K562 (cell line): ENCODE data around the gene RAPGEF5. TPM values are rescaled to one million over a fixed set of nuclear protein-coding genes. Genes with fewer than 3 reads are reported as not detected.

Source experiments
- ATAC-seq: fragments of 200-7000 bp; cut with Tn5 transposase; 3 replicates; pipeline ENCODE4 v1.9.1; 2020; ENCODE audit warnings: moderate library complexity
- BruUV-seq: library from RNA; stranded (reverse); fragments of 400-500 nt; replicated peaks from 2 replicates; lab custom pipeline; 2021; lab: Mats Ljungman, UMichigan
- CTCF ChIA-PET: fragments of 300-600 bp; formaldehyde crosslinking; extraction: SDS; loops from one replicate; lab custom pipeline; 2021; ENCODE audit warnings: low intra/inter-chr PET ratio; lab: Yijun Ruan, JAX
- POLR2A ChIA-PET: fragments of 300-600, 350-650 bp; sonication (Branson Sonifier 250); formaldehyde crosslinking; extraction: SDS; loops from one replicate; lab custom pipeline; 2021; ENCODE audit warnings: antibody characterized with exemption, inconsistent platforms; lab: Yijun Ruan, JAX
- DNase-seq, 4 experiments: peaks; one replicate each; pipeline versions ENCODE4 v3.0.0 to v3.0.0-alpha.2; 2011 to 2018; ENCODE audit warnings: low spot score in 3 of 4, mixed read lengths in 3 of 4; ENCODE audit errors: extremely low read depth in 1 of 4
- FAIRE-seq: peaks from 2 replicates; lab custom pipeline; 2011; peaks lifted over from hg19 to GRCh38; lab: Jason Lieb, UNC
- H2AFZ ChIP-seq: 2 replicates; pipeline ENCODE4 v1.6.0; 2011; ENCODE audit warnings: low read depth, low read length, control low read depth, inconsistent platforms
- H3K27ac ChIP-seq: fragments of 200-600 bp; 3 replicates; pipeline ENCODE4 v1.8.0; 2011; ENCODE audit warnings: low read depth, mild to moderate bottlenecking, control low read depth, inconsistent platforms, low read length, moderate library complexity, mixed read lengths; ENCODE audit errors: extremely low read depth
- H3K27me3 ChIP-seq, 2 experiments: fragments of 300-600 bp in 1 of 2; 2 replicates in 1 of 2; 3 replicates in 1 of 2; pipeline versions ENCODE4 v1.6.0 to v1.8.0; 2011; ENCODE audit warnings: inconsistent platforms in 2 of 2, low read length in 2 of 2, mild to moderate bottlenecking in 1 of 2, mixed read lengths in 1 of 2, moderate library complexity in 1 of 2; ENCODE audit not compliant: control insufficient read depth in 2 of 2, insufficient read depth in 2 of 2
- H3K36me3 ChIP-seq: fragments of 300-600 bp; 3 replicates; pipeline ENCODE4 v1.8.0; 2011; ENCODE audit warnings: mild to moderate bottlenecking, low read length, inconsistent platforms; ENCODE audit not compliant: control insufficient read depth, insufficient read depth
- H3K4me1 ChIP-seq, 2 experiments: fragments of 200-600 bp in 1 of 2; replicated peaks in 1 of 2; 2 replicates in 1 of 2; 3 replicates in 1 of 2; pipeline versions ENCODE4 v1.5.1 to v1.8.0; 2011; ENCODE audit warnings: inconsistent platforms in 2 of 2, low read length in 2 of 2, mild to moderate bottlenecking in 1 of 2, mixed read lengths in 1 of 2, moderate library complexity in 1 of 2; ENCODE audit not compliant: control insufficient read depth in 2 of 2, insufficient read depth in 2 of 2
- H3K4me2 ChIP-seq: 2 replicates; pipeline ENCODE4 v1.6.1; 2011; ENCODE audit warnings: low read length, control low read depth, inconsistent platforms, mixed read lengths; ENCODE audit not compliant: insufficient read depth
- H3K4me3 ChIP-seq: fragments of 200-600 bp; sonication (generic), shearing (Covaris generic); 2 replicates; pipeline ENCODE4 v1.5.1; 2016; ENCODE audit warnings: control low read depth, inconsistent platforms
- H3K79me2 ChIP-seq: fragments of 200-600 bp; 3 replicates; pipeline ENCODE4 v1.8.0; 2011; ENCODE audit warnings: low read length, inconsistent platforms; ENCODE audit not compliant: control insufficient read depth, insufficient read depth
- H3K9ac ChIP-seq, 2 experiments: 2 replicates each; pipeline versions ENCODE4 v1.6.0 to v1.6.1; 2011; ENCODE audit warnings: low read depth in 2 of 2, low read length in 2 of 2, control low read depth in 1 of 2, inconsistent platforms in 1 of 2, mild to moderate bottlenecking in 1 of 2, mixed read lengths in 1 of 2; ENCODE audit not compliant: insufficient read depth in 1 of 2
- H3K9me1 ChIP-seq: one replicate; pipeline ENCODE4 v1.6.0; 2011; ENCODE audit warnings: inconsistent platforms, mild to moderate bottlenecking, low read length, moderate library complexity; ENCODE audit not compliant: control insufficient read depth, insufficient read depth
- H3K9me3 ChIP-seq: replicated peaks from 2 replicates; pipeline ENCODE4 v1.5.1; 2011; ENCODE audit warnings: low read depth, low read length, inconsistent platforms; ENCODE audit not compliant: control insufficient read depth, insufficient read depth
- H4K20me1 ChIP-seq: replicated peaks from 2 replicates; pipeline ENCODE4 v1.6.1; 2011; ENCODE audit warnings: low read length, inconsistent platforms, mixed read lengths; ENCODE audit not compliant: control insufficient read depth, insufficient read depth
- BRCA1 ChIP-seq, 2 experiments: fragments of 450-650 bp in 1 of 2; sonication (generic) in 1 of 2; formaldehyde crosslinking in 1 of 2; IDR thresholded peaks; 2 replicates each; pipeline versions ENCODE4 v1.5.0 to v1.6.1; 2017 to 2020; ENCODE audit warnings: mild to moderate bottlenecking in 1 of 2, missing genetic modification reagents in 1 of 2
- ESRRA ChIP-seq: fragments of 450-650 bp; IDR thresholded peaks from 2 replicates; pipeline ENCODE4 v1.6.1; 2014; ENCODE audit warnings: low read depth, mild to moderate bottlenecking, moderate library complexity, borderline replicate concordance
- HDAC2 ChIP-seq: fragments of 450-650 bp; IDR thresholded peaks from 2 replicates; pipeline ENCODE4 v1.6.1; 2016; ENCODE audit warnings: mild to moderate bottlenecking
- HDAC3 ChIP-seq: fragments of 450-650 bp; IDR thresholded peaks from 2 replicates; pipeline ENCODE4 v1.6.1; 2018; ENCODE audit warnings: borderline replicate concordance, mild to moderate bottlenecking, moderate library complexity; ENCODE audit not compliant: partially characterized antibody
- HNRNPH1 ChIP-seq: fragments of 200-400 bp; formaldehyde crosslinking; optimal IDR thresholded peaks from 2 replicates; pipeline ENCODE3; 2017; ENCODE audit warnings: low read depth, mild to moderate bottlenecking, low read length, moderate library complexity
- MEF2D ChIP-seq: conservative IDR thresholded peaks from 2 replicates; pipeline ENCODE4 v1.6.1; 2016; ENCODE audit warnings: low read depth, missing genetic modification characterization, missing compliant biosample characterization
- NCOA6 ChIP-seq: fragments of 450-650 bp; IDR thresholded peaks from 2 replicates; pipeline ENCODE4 v1.6.1; 2017; ENCODE audit warnings: mild to moderate bottlenecking
- NFIX ChIP-seq: fragments of 250-450 bp; sonication (Bioruptor Pico); IDR thresholded peaks from 2 replicates; pipeline ENCODE4 v1.4.0; 2020; ENCODE audit warnings: low read depth, mild to moderate bottlenecking, moderate library complexity
- NFRKB ChIP-seq: fragments of 450-650 bp; IDR thresholded peaks from 2 replicates; pipeline ENCODE4 v1.6.1; 2016; ENCODE audit warnings: low read depth
- RAD21 ChIP-seq, 2 experiments: fragments of 250-450 bp in 1 of 2; fragments of 450-650 bp in 1 of 2; sonication (Bioruptor Pico) in 1 of 2; formaldehyde crosslinking in 1 of 2; IDR thresholded peaks in 1 of 2; conservative IDR thresholded peaks in 1 of 2; 2 replicates each; pipeline versions ENCODE4 v1.4.0 to v1.8.0; 2020 to 2022; ENCODE audit warnings: mild to moderate bottlenecking in 2 of 2, moderate library complexity in 1 of 2
- RCOR1 ChIP-seq, 2 experiments: IDR thresholded peaks; 2 replicates each; pipeline ENCODE4 v1.6.1; 2012; ENCODE audit warnings: low read depth in 2 of 2, low read length in 2 of 2, borderline replicate concordance in 1 of 2, improper control_type of control experiment in 1 of 2
- ZNF79 ChIP-seq: fragments of 250-450 bp; sonication (Bioruptor Pico); IDR thresholded peaks from 2 replicates; pipeline ENCODE4 v1.4.0; 2020; ENCODE audit warnings: low read depth, mild to moderate bottlenecking, moderate library complexity
- WGBS: fragments of 100-300 bp; shearing (Covaris generic); methylation state at CpG from one replicate; pipeline ENCODE4 v1.1.6; 2016; ENCODE audit warnings: low coverage, mixed read lengths; ENCODE audit not compliant: insufficient coverage; ENCODE audit errors: missing lambda C conversion rate; 5-methylcytosine and 5-hydroxymethylcytosine counted together
- in situ Hi-C: fragments of 300-500 bp; cut with MboI; formaldehyde crosslinking; loops from 4 replicates; pipeline ENCODE4 v1.15.0; 2018; ENCODE audit warnings: inconsistent platforms, mixed read lengths
- intact Hi-C: fragments of 100-400 bp; cut with micrococcal nuclease; formaldehyde crosslinking; loops from 2 replicates; pipeline ENCODE4 v1.14.2; 2022
- polyA plus RNA-seq, 8 experiments: library from polyadenylated mRNA; depleted of rRNA in 4 of 8; stranded (reverse) in 5 of 8; unstranded in 3 of 8; fragments of >200 nt; fragmentation: Nextera tagmentation in 2 of 8; fragmentation: Illumina TruSeq in 1 of 8; extraction: Ambion mirVana in 2 of 8; extraction: Trizol in 1 of 8; gene quantifications; 2 replicates each; pipeline versions ENCODE4 v1.2.1 to v1.2.3, GENCODE V29; 2011 to 2014; ENCODE audit warnings: inconsistent platforms in 1 of 8, missing spikeins in 1 of 8
- total RNA-seq, 7 experiments: library from RNA; depleted of rRNA in 6 of 7; stranded (reverse); fragments of >200 nt in 6 of 7; fragmentation: Illumina TruSeq in 2 of 7; extraction: Trizol in 2 of 7; gene quantifications; 2 replicates each; pipeline versions ENCODE4 v1.2.1 to v1.2.3, GENCODE V29; 2011 to 2021; ENCODE audit warnings: low replicate concordance in 1 of 7
- TF ChIP-seq, protein P1 (sequence below), 2 experiments: fragments of 250-450 bp in 1 of 2; fragments of 450-650 bp in 1 of 2; sonication (Bioruptor Pico) in 1 of 2; IDR thresholded peaks; 2 replicates each; pipeline versions ENCODE4 v1.6.1 to v1.8.0; 2016 to 2021; ENCODE audit warnings: mild to moderate bottlenecking in 2 of 2, moderate library complexity in 2 of 2, missing compliant biosample characterization in 1 of 2, missing genetic modification characterization in 1 of 2
- TF ChIP-seq, protein P2 (sequence below), 2 experiments: fragments of 450-650 bp; IDR thresholded peaks; 2 replicates each; pipeline ENCODE4 v1.6.1; 2016; ENCODE audit warnings: mild to moderate bottlenecking in 2 of 2, borderline replicate concordance in 1 of 2, low read depth in 1 of 2, moderate library complexity in 1 of 2

Gene RAPGEF5
- total and polyA plus RNA-seq, 9 of the 15 experiments (the other 6 are each of a cell fraction or from before 2014, with no cell fraction given), result 0.39 to 2.0 (median 1.1) TPM

DNA sequence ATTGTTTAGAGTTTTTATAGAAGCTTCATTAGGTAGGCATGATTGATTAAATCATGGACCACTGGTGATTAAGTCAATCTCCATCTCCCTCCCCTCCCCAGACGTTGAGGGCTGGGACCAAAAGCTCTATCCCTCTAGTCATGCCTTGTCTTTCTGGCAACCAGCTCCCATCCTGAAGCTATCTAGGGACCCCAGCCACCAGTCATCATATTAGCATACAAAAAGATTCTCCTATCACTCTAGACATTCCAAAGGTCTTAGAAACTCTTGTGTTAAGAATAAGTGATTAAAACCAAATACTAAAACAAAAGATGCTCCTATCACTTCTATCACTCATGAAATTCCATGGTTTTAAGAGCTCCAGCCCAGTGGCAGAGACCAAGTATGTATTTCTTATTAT, 178.2 kb downstream of the RAPGEF5 start:
- Histone ChIP-seq H3K9me3 (no peaks in the 10 kb centered on the region), H2AFZ (no peak overlapping the region), H3K9ac (no peak overlapping the region), H3K27ac (no peak overlapping the region), H3K4me3 (no peak overlapping the region), H3K9me1 (no peaks in the 10 kb centered on the region), H3K27me3 (no peaks in the 10 kb centered on the region), H3K4me2 (no peak overlapping the region), H3K4me1 (peaks cover 3 to 12% of the 10 kb centered on the region in 2 experiments; a peak in 3 of 5 replicates), H3K36me3 (no peaks in the 10 kb centered on the region; the same call in 2 of the 3 replicates), H4K20me1 (no peaks in the 10 kb centered on the region), H3K79me2 (no peaks in the 10 kb centered on the region)
- WGBS, result 0% methylated on average over 1 of the region's 1 CpG
- ATAC-seq (no peak), FAIRE-seq (no peak), DNase-seq (no peak)
- CTCF ChIA-PET, result no interaction called here
- POLR2A ChIA-PET, result interaction anchor here (0.6 kb wide), 1 partner anchor 101 kb away, joined by 3 read pairs; no protein-coding TSS in a partner anchor
- in situ Hi-C loops (no loop called here), intact Hi-C loops (no loop called here)
- BruUV-seq, result no TSS peak
- TF ChIP-seq, protein P1, sequence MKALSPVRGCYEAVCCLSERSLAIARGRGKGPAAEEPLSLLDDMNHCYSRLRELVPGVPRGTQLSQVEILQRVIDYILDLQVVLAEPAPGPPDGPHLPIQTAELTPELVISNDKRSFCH (CRISPR knock-in tag; IDR thresholded peaks at IDR 0.05), result no peak
- TF ChIP-seq, protein P1 (tag; IDR thresholded peaks at IDR 0.05), result no peak
- TF ChIP-seq HDAC2 (no peak), BRCA1 (IDR thresholded peaks at IDR 0.05) (no peak), BRCA1 (CRISPR knock-in tag; IDR thresholded peaks at IDR 0.05) (no peak), NCOA6 (no peak), HNRNPH1 (no peak), MEF2D (tag) (no peak), NFRKB (no peak), RAD21 (CRISPR knock-in tag; conservative IDR thresholded peaks at IDR 0.05 in 1 of 2, IDR thresholded peaks at IDR 0.05 in 1 of 2) (no peak), ZNF79 (CRISPR knock-in tag) (no peak), NFIX (CRISPR knock-in tag) (no peak), HDAC3 (no peak), ESRRA (no peak), RCOR1 (IDR thresholded peaks at IDR 0.05; ENCODE audit: borderline replicate concordance in 1 of 2, low read depth in 2 of 2, low read length in 2 of 2) (no peak)
- TF ChIP-seq, protein P2, sequence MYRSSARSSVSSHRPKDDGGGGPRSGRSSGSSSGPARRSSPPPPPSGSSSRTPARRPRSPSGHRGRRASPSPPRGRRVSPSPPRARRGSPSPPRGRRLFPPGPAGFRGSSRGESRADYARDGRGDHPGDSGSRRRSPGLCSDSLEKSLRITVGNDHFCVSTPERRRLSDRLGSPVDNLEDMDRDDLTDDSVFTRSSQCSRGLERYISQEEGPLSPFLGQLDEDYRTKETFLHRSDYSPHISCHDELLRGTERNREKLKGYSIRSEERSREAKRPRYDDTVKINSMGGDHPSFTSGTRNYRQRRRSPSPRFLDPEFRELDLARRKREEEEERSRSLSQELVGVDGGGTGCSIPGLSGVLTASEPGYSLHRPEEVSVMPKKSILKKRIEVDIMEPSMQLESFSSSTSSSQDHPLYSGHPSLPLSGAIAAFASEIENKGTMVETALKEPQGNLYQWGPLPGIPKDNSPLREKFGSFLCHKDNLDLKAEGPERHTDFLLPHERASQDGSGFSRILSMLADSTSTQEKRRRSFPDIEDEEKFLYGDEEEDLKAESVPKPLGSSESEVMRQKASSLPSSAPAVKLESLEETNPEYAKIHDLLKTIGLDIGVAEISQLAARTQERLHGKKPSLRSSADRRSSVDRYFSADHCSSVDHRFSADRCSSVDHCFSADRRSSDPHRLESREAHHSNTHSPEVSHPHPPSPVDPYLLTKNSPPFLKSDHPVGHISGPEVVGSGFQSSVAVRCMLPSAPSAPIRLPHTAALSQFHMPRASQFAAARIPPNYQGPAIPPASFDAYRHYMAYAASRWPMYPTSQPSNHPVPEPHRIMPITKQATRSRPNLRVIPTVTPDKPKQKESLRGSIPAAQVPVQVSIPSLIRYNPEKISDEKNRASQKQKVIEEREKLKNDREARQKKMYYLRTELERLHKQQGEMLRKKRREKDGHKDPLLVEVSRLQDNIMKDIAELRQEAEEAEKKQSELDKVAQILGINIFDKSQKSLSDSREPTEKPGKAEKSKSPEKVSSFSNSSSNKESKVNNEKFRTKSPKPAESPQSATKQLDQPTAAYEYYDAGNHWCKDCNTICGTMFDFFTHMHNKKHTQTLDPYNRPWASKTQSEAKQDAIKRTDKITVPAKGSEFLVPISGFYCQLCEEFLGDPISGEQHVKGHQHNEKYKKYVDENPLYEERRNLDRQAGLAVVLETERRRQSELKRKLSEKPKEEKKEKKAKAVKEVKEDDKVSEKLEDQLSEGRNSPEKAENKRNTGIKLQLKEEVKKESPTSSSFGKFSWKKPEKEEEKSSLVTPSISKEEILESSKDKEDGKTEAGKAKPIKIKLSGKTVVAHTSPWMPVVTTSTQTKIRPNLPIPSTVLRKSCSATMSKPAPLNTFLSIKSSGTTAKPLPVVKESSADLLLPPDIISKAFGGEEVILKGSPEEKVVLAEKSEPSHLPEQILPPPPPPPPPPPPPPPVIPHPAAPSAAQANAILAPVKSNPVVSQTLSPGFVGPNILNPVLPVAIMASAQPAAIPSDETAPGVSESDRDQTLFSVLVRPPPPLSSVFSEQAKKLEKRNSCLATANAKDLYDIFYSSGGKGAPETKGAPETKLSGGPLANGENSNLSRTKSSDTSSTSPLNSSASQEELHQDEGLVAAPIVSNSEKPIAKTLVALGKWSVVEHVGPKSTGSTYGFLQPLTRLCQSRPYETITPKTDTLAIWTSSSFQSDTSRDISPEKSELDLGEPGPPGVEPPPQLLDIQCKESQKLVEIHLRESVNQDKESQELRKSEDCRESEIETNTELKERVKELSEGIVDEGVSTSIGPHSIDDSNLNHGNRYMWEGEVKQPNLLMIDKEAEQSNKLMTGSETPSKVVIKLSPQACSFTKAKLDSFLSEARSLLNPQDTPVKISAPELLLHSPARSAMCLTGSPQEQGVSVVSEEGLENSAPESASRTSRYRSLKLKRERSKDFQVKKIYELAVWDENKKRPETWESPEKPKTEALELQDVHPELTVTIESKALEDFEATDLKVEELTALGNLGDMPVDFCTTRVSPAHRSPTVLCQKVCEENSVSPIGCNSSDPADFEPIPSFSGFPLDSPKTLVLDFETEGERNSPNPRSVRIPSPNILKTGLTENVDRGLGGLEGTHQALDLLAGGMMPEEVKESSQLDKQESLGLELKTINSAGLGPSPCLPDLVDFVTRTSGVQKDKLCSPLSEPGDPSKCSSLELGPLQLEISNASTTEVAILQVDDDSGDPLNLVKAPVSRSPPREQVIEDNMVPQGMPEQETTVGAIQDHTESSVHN (IDR thresholded peaks at IDR 0.05; ENCODE audit: borderline replicate concordance in 1 of 2, low read depth in 1 of 2), result no peak
